Mammary epithelial cell (primary cell): ENCODE data around the gene TIE1.

Experiments
- EZH2 ChIP-seq: IDR thresholded peaks from 2 replicates; pipeline ENCODE4 v1.6.1; 2012; ENCODE audit warnings: low read length, inconsistent platforms, borderline replicate concordance
- TF ChIP-seq, protein P1 (sequence below), 2 donors: IDR thresholded peaks in 1 of 2; conservative IDR thresholded peaks in 1 of 2; 2 replicates each; pipeline ENCODE4 v1.5.1; 2011 to 2012; ENCODE audit warnings: inconsistent platforms in 2 of 2, low read length in 2 of 2, mild to moderate bottlenecking in 2 of 2, control low read depth in 1 of 2, low read depth in 1 of 2; ENCODE audit not compliant: insufficient read depth in 1 of 2; ENCODE audit errors: extremely low read depth in 1 of 2

DNA sequence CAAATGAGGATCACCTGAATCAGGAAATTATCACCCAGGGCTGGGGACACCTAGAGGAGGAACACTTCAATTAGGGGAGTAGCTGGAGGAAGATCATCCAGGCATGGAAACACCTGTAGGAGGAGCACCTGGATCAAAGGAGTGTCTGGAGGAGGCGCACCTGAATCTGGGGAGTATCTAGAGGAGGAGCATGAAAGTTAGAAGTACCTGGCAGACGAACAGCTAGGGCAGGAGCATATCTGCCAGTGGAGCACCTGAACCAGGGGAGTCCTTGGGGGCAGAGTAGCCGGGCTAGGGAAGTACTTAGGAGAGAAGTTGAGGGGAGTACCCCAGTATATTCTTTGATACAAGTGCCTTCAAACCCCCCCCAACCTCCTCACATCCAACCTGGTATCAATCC, 16.7 kb upstream of the TIE1 start:
- TF ChIP-seq, protein P1, sequence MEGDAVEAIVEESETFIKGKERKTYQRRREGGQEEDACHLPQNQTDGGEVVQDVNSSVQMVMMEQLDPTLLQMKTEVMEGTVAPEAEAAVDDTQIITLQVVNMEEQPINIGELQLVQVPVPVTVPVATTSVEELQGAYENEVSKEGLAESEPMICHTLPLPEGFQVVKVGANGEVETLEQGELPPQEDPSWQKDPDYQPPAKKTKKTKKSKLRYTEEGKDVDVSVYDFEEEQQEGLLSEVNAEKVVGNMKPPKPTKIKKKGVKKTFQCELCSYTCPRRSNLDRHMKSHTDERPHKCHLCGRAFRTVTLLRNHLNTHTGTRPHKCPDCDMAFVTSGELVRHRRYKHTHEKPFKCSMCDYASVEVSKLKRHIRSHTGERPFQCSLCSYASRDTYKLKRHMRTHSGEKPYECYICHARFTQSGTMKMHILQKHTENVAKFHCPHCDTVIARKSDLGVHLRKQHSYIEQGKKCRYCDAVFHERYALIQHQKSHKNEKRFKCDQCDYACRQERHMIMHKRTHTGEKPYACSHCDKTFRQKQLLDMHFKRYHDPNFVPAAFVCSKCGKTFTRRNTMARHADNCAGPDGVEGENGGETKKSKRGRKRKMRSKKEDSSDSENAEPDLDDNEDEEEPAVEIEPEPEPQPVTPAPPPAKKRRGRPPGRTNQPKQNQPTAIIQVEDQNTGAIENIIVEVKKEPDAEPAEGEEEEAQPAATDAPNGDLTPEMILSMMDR (conservative IDR thresholded peaks at IDR 0.05 in 1 of 2, IDR thresholded peaks at IDR 0.05 in 1 of 2; ENCODE audit: extremely low read depth in 1 of 2, insufficient read depth in 1 of 2, low read depth in 1 of 2, low read length in 2 of 2) = no peak
- TF ChIP-seq EZH2 = no peak
